HG02973 (cell line): ENCODE measurements around the gene CBR4.
A peak's percentile ranks its signal among the peaks of the same experiment; 100 is the strongest.

ENCODE experiments used
- ATAC-seq: cut with Tn5 transposase; IDR thresholded peaks from one replicate; pipeline ENCODE4 v1.9.1; 2021; ENCODE audit warnings: moderate library complexity; ENCODE audit not compliant: unreplicated experiment

The CBR4 gene

GRCh38 chr4:169010125-169011023, at the start of gene CBR4:
Gene CBR4 (minus strand): TSS chr4:169010255. CDS start chr4:169010089, 166 bp downstream.
- peak; percentile 97 for ATAC-seq

- no peak for ATAC-seq
Measured at GRCh38 chr4:169059306-169060211, 49.5 kb upstream of the CBR4 start.

GRCh38 chr4:169058312-169058711, 48.3 kb upstream of the CBR4 start:
- no peak for ATAC-seq

GRCh38 chr4:169054879-169055278, 44.8 kb upstream of the CBR4 start:
- ATAC-seq: peak; percentile 72

- no peak for ATAC-seq
Measured at GRCh38 chr4:169052594-169052945, 42.5 kb upstream of the CBR4 start.

- no peak for ATAC-seq
Measured at GRCh38 chr4:169051761-169052593, 41.9 kb upstream of the CBR4 start.

GRCh38 chr4:169050881-169051760, 41.1 kb upstream of the CBR4 start:
- no peak for ATAC-seq

GRCh38 chr4:169050284-169050683, 40.2 kb upstream of the CBR4 start:
- ATAC-seq: no peak

GRCh38 chr4:169048868-169049414, 38.9 kb upstream of the CBR4 start:
- no peak for ATAC-seq

GRCh38 chr4:169047956-169048355, 37.9 kb upstream of the CBR4 start:
- no peak for ATAC-seq

- no peak for ATAC-seq
Measured at GRCh38 chr4:169045862-169046584, 36.0 kb upstream of the CBR4 start.

GRCh38 chr4:169044714-169045447, 34.8 kb upstream of the CBR4 start:
- no peak for ATAC-seq

- ATAC-seq: no peak
Measured at GRCh38 chr4:169042608-169043007, 32.6 kb upstream of the CBR4 start.

- ATAC-seq: no peak
Measured at GRCh38 chr4:169040559-169041261, 30.7 kb upstream of the CBR4 start.

GRCh38 chr4:169039251-169039954, 29.3 kb upstream of the CBR4 start:
- ATAC-seq: no peak

GRCh38 chr4:169037506-169037905, 27.5 kb upstream of the CBR4 start:
- no peak for ATAC-seq
